PC-3 (cell line): Measurements from ENCODE around the gene GZMH. TPM values are rescaled to one million over a fixed set of nuclear protein-coding genes. Genes with fewer than 3 reads are reported as not detected.

Experiments
- ATAC-seq: fragments of 200-7000 bp; cut with Tn5 transposase; 2 replicates; pipeline ENCODE4 v1.9.1; 2020; ENCODE audit warnings: mild to moderate bottlenecking, moderate library complexity
- BruUV-seq: library from RNA; stranded (reverse); fragments of 400-500 nt; replicated peaks from 2 replicates; lab custom pipeline; 2021; lab: Mats Ljungman, UMichigan
- CTCF ChIA-PET: fragments of 300-600 bp; sonication (Branson Sonifier 250); formaldehyde crosslinking; loops from one replicate; lab custom pipeline; 2022; ENCODE audit warnings: antibody characterized with exemption; lab: Charles Lee
- POLR2A ChIA-PET: fragments of 300-600 bp; sonication (Branson Sonifier 250); formaldehyde crosslinking; loops from one replicate; lab custom pipeline; 2022; ENCODE audit warnings: antibody characterized with exemption; ENCODE audit not compliant: unreplicated experiment; lab: Charles Lee
- DNase-seq: peaks from one replicate; pipeline ENCODE4 v3.0.0-alpha.2; 2015
- H2AFZ ChIP-seq: fragments of 300-600 bp; sonication (generic); 2 replicates; pipeline ENCODE4 v1.6.0; 2016; ENCODE audit warnings: antibody characterized with exemption, low read length
- H3F3A ChIP-seq: fragments of 300-600 bp; sonication (generic); one replicate; pipeline ENCODE4 v1.6.0; 2017; ENCODE audit warnings: antibody characterized with exemption, low read length, control low read depth, mild to moderate bottlenecking; ENCODE audit not compliant: unreplicated experiment
- H3K27ac ChIP-seq: fragments of 300-600 bp; sonication (generic); 2 replicates; pipeline ENCODE4 v1.5.1; 2016; ENCODE audit warnings: mild to moderate bottlenecking, low read length
- H3K27me3 ChIP-seq: fragments of 300-600 bp; sonication (generic); 2 replicates; pipeline ENCODE4 v1.6.1; 2016; ENCODE audit warnings: low read length, mixed read lengths
- H3K36me3 ChIP-seq: fragments of 300-600 bp; sonication (generic); 2 replicates; pipeline ENCODE4 v1.6.1; 2016; ENCODE audit warnings: low read depth, mixed run types, low read length, mixed read lengths
- H3K4me1 ChIP-seq: fragments of 300-600 bp; sonication (generic); 2 replicates; pipeline ENCODE4 v1.5.1; 2016; ENCODE audit warnings: low read length; ENCODE audit not compliant: insufficient read depth
- H3K4me2 ChIP-seq: fragments of 300-600 bp; sonication (generic); 2 replicates; pipeline ENCODE4 v1.6.0; 2016; ENCODE audit warnings: low read length
- H3K4me3 ChIP-seq: fragments of 300-600 bp; sonication (generic); 2 replicates; pipeline ENCODE4 v1.5.1; 2016; ENCODE audit warnings: mild to moderate bottlenecking, low read length, mixed read lengths
- H3K79me2 ChIP-seq: fragments of 300-600 bp; sonication (generic); 2 replicates; pipeline ENCODE4 v1.6.1; 2017; ENCODE audit warnings: low read length, mixed read lengths
- H3K9ac ChIP-seq: fragments of 300-600 bp; sonication (generic); 2 replicates; pipeline ENCODE4 v1.6.0; 2016; ENCODE audit warnings: mild to moderate bottlenecking, low read length
- H3K9me2 ChIP-seq: fragments of 300-600 bp; sonication (generic); replicated peaks from 2 replicates; pipeline ENCODE4 v1.6.1; 2016; ENCODE audit warnings: mixed run types, low read length, mixed read lengths
- H3K9me3 ChIP-seq: fragments of 300-600 bp; sonication (generic); 2 replicates; pipeline ENCODE4 v1.6.1; 2016; ENCODE audit warnings: low read length, mixed read lengths
- H4K20me1 ChIP-seq: fragments of 300-600 bp; sonication (generic); 2 replicates; pipeline ENCODE4 v1.6.1; 2016; ENCODE audit warnings: low read length, mixed read lengths
- CTCF ChIP-seq: fragments of 300-600 bp; sonication (generic); conservative IDR thresholded peaks from 2 replicates; pipeline ENCODE4 v1.5.1; 2017; ENCODE audit warnings: antibody characterized with exemption, low read depth, mild to moderate bottlenecking, low read length
- EZH2 ChIP-seq: fragments of 300-600 bp; sonication (generic); IDR thresholded peaks from one replicate; pipeline ENCODE4 v1.6.1; 2017; ENCODE audit warnings: antibody characterized with exemption, mild to moderate bottlenecking, low read length; ENCODE audit not compliant: unreplicated experiment
- EZH2phosphoT487 ChIP-seq: fragments of 300-600 bp; sonication (generic); IDR thresholded peaks from 2 replicates; pipeline ENCODE4 v1.6.1; 2018; ENCODE audit warnings: mild to moderate bottlenecking, antibody characterized with exemption, low read length, borderline replicate concordance
- intact Hi-C: fragments of 100-400 bp; cut with micrococcal nuclease; formaldehyde crosslinking; loops from 2 replicates; pipeline ENCODE4 v1.9.0; 2023
- total RNA-seq: library from RNA; depleted of rRNA; stranded (reverse); fragments of >200 nt; gene quantifications from 2 replicates; pipeline ENCODE4 v1.2.3, GENCODE V29; 2014

GZMH gene
- total RNA-seq, 1 experiment from 2014 or later = not detected

GRCh38 chr14:24630872-24631477 is 21.5 kb upstream of the GZMH start:
- H3K4me1 ChIP-seq = 0 out of 2 replicates have a peak, but pooled peaks cover 6% of the 10 kb centered on the region
- TF ChIP-seq EZH2phosphoT487 = no peak
- TF ChIP-seq EZH2 = no peak
- TF ChIP-seq CTCF = no peak
- no peak overlapping the region for H3K9ac ChIP-seq
- no peak overlapping the region for H3K27ac ChIP-seq
- H2AFZ ChIP-seq = no peak overlapping the region
- intact Hi-C loops = no loop called here
- no peaks in the 10 kb centered on the region for H3K36me3 ChIP-seq
- no peaks in the 10 kb centered on the region for H3K9me2 ChIP-seq
- no peaks in the 10 kb centered on the region for H3K79me2 ChIP-seq
- no peaks in the 10 kb centered on the region for H4K20me1 ChIP-seq
- H3K4me3 ChIP-seq = no peak overlapping the region
- no TSS peak for BruUV-seq
- no peak overlapping the region for H3K4me2 ChIP-seq
- ATAC-seq (no peak), DNase-seq (peak; percentile 53)
- ChIA-PET CTCF (no interaction called here), POLR2A (no interaction called here)
- H3K9me3 ChIP-seq = no peaks in the 10 kb centered on the region
- H3K27me3 ChIP-seq = peaks cover 12% of the 10 kb centered on the region; the same call in 1 of the 2 replicates
- no peaks in the 10 kb centered on the region for H3F3A ChIP-seq

- Histone ChIP-seq H3K27me3 (peaks cover 12% of the 10 kb centered on the region; the same call in 1 of the 2 replicates), H3K4me3 (no peak overlapping the region), H3K9me3 (no peaks in the 10 kb centered on the region), H3F3A (no peaks in the 10 kb centered on the region), H3K9me2 (no peaks in the 10 kb centered on the region), H3K79me2 (no peaks in the 10 kb centered on the region), H3K4me1 (0 out of 2 replicates have a peak, but pooled peaks cover 6% of the 10 kb centered on the region), H3K4me2 (no peak overlapping the region), H2AFZ (no peak overlapping the region), H4K20me1 (no peaks in the 10 kb centered on the region), H3K27ac (no peak overlapping the region), H3K9ac (no peak overlapping the region), H3K36me3 (no peaks in the 10 kb centered on the region)
- DNase-seq = no peak
- no peak for ATAC-seq
- no TSS peak for BruUV-seq
- POLR2A ChIA-PET = no interaction called here
- intact Hi-C loops = no loop called here
- TF ChIP-seq CTCF (no peak), EZH2phosphoT487 (no peak), EZH2 (no peak)
- CTCF ChIA-PET = no interaction called here
Observed at GRCh38 chr14:24630087-24630871, 20.8 kb upstream of the GZMH start.
